Suprapubic skin (tissue), 4 donors: Measurements from ENCODE around the gene APEX1. TPM values are rescaled to one million over a fixed set of nuclear protein-coding genes. Genes with fewer than 3 reads are reported as not detected.

ENCODE experiments used
- DNase-seq, 2 donors: peaks; one replicate each; pipeline ENCODE4 v3.0.0-alpha.2; 2019; ENCODE audit warnings: low spot score in 2 of 2
- H3K27ac ChIP-seq: fragments of 200-600 bp; sonication (generic); one replicate; pipeline ENCODE4 v1.5.1; 2019
- H3K27me3 ChIP-seq: fragments of 200-600 bp; sonication (generic); one replicate; pipeline ENCODE4 v1.5.1; 2019
- H3K36me3 ChIP-seq: fragments of 200-600 bp; sonication (generic); one replicate; pipeline ENCODE4 v1.5.1; 2019
- H3K4me1 ChIP-seq: fragments of 200-600 bp; sonication (generic); one replicate; pipeline ENCODE4 v1.5.1; 2019
- H3K4me3 ChIP-seq: fragments of 200-600 bp; sonication (generic); one replicate; pipeline ENCODE4 v1.5.1; 2019; ENCODE audit warnings: mild to moderate bottlenecking
- H3K9me3 ChIP-seq: fragments of 200-600 bp; sonication (generic); one replicate; pipeline ENCODE4 v1.5.1; 2019
- CTCF ChIP-seq, 2 donors: fragments of 200-600 bp in 1 of 2; fragments of 450-650 bp in 1 of 2; sonication (generic) in 1 of 2; IDR thresholded peaks; one replicate each; pipeline ENCODE4 v1.5.1; 2016 to 2019; ENCODE audit warnings: antibody characterized with exemption in 2 of 2, mild to moderate bottlenecking in 1 of 2, moderate library complexity in 1 of 2
- EP300 ChIP-seq: sonication (generic); formaldehyde crosslinking; IDR thresholded peaks from one replicate; pipeline ENCODE4 v1.6.1; 2017; ENCODE audit warnings: antibody characterized with exemption
- POLR2A ChIP-seq, 2 donors: fragments of 450-650 bp; IDR thresholded peaks; one replicate each; pipeline ENCODE4 v1.6.1; 2017; ENCODE audit warnings: antibody characterized with exemption in 2 of 2, mild to moderate bottlenecking in 2 of 2, moderate library complexity in 2 of 2
- POLR2AphosphoS5 ChIP-seq, 3 donors: sonication (generic); formaldehyde crosslinking; IDR thresholded peaks; one replicate each; pipeline ENCODE4 v1.6.1; 2017; ENCODE audit warnings: antibody characterized with exemption in 3 of 3
- WGBS: methylation state at CpG from one replicate; pipeline ENCODE4 v1.1.5; 2018; 5-methylcytosine and 5-hydroxymethylcytosine counted together
- total RNA-seq, 4 donors: library from RNA; depleted of rRNA; stranded (reverse); fragments of >200 nt; gene quantifications; one replicate each; pipeline ENCODE4 v1.1.0, GENCODE V29; 2016

The APEX1 gene
- total RNA-seq, 4 donors from 2014 or later = 119 to 133 (median 129) TPM

DNA sequence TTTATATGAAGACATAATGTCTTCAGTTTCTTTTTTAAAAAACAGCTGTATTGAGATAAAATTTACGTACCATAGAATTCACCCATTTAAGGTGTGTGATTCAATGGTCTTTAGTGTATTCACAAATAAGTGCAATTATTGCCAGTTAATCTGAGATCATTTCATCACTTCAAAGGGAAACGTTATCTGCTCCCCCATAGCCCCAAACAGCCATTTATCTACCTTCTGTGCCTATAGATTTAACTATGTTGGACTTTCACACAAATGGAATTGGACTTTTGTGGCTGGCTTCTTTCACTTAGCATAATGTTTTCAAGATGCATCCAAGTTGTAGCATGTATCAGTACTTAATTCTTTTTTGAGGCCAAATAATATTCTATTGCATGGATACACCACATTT, 23.9 kb downstream of the APEX1 start:
- H3K27ac ChIP-seq = no peak overlapping the region
- TF ChIP-seq POLR2AphosphoS5 (IDR thresholded peaks at IDR 0.05) = no peak
- no peak for TF ChIP-seq CTCF (IDR thresholded peaks at IDR 0.05)
- TF ChIP-seq POLR2A (IDR thresholded peaks at IDR 0.05) = no peak
- no peak for TF ChIP-seq EP300
- no peak for DNase-seq
- peaks cover 15% of the 10 kb centered on the region for H3K4me1 ChIP-seq
- WGBS = 91% methylated on average over 2 of the region's 2 CpGs
- no peak overlapping the region for H3K4me3 ChIP-seq
- H3K36me3 ChIP-seq = peaks cover 38% of the 10 kb centered on the region
- no peaks in the 10 kb centered on the region for H3K9me3 ChIP-seq
- no peaks in the 10 kb centered on the region for H3K27me3 ChIP-seq

- TF ChIP-seq EP300 (no peak), CTCF (IDR thresholded peaks at IDR 0.05) (no peak), POLR2A (IDR thresholded peaks at IDR 0.05) (no peak), POLR2AphosphoS5 (IDR thresholded peaks at IDR 0.05) (no peak)
- no peaks in the 10 kb centered on the region for H3K27me3 ChIP-seq
- H3K36me3 ChIP-seq = peaks cover 4% of the 10 kb centered on the region
- WGBS = 94% methylated on average over 5 of the region's 5 CpGs
- no peak for DNase-seq
- no peaks in the 10 kb centered on the region for H3K9me3 ChIP-seq
- no peak overlapping the region for H3K4me3 ChIP-seq
- no peak overlapping the region for H3K27ac ChIP-seq
- peaks cover 3% of the 10 kb centered on the region for H3K4me1 ChIP-seq
Observed at GRCh38 chr14:20482382-20482781, 27.4 kb downstream of the APEX1 start.

DNA sequence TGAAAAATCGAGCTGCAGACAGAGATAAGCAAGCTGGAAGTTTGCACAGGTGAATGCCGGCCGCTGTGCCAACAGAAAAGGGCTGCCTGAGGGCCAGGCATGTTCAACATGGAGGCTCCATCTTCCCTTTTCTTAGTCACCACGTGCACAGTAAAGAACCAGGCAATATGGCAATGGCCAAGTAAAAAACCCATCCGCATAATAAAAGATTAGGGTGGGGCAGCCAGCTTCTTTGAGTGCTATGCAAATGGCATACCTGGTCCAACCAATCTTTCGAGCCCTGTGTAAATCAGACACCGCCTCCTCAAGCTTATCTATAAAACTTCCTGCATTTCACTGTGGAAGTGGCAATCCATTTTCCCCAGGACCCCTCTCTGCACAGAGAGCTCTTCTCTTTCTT, 30.9 kb downstream of the APEX1 start:
- H3K27ac ChIP-seq = no peak overlapping the region
- no peak overlapping the region for H3K4me3 ChIP-seq
- no peaks in the 10 kb centered on the region for H3K36me3 ChIP-seq
- DNase-seq = no peak
- H3K27me3 ChIP-seq = no peaks in the 10 kb centered on the region
- no peaks in the 10 kb centered on the region for H3K9me3 ChIP-seq
- TF ChIP-seq CTCF (IDR thresholded peaks at IDR 0.05) = no peak
- TF ChIP-seq EP300 = no peak
- TF ChIP-seq POLR2A (IDR thresholded peaks at IDR 0.05) = no peak
- TF ChIP-seq POLR2AphosphoS5 (IDR thresholded peaks at IDR 0.05) = no peak
- WGBS = 48% methylated on average over 7 of the region's 7 CpGs
- H3K4me1 ChIP-seq = peaks cover 16% of the 10 kb centered on the region

DNA sequence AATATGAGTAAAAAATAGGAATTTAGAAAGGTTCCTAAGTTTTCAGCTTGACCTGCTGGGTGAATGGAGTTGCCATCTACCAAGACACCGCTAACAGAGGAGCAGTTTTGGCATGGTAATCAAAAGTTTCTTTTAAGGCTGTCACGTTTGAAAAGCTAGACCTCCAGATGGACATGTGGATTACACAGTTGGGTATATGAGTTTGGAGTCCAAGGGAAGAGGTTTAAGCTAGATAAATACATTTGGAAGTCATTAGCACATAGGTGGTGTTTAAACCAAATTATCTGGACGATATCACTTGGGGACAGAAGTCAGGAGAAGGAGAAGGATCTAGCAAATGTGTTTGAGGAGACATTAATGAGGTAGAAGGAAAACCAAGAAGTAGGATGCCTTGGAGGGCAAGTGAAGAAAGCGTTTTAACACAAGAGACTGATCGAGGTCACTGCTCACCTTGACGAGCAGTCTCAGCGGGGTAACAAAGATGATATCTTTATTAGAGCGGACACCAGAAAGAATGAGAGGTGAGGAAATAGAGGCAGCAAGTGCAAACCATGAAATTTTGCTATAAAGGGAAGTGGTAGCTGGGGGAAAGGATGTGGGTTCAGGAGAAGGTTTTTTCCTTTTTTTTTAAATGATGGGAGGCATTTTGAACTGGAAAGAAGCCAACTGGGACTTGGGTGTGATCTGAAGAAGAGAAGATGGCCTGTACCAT, 31.8 kb downstream of the APEX1 start:
- Histone ChIP-seq H3K4me1 (peaks cover 16% of the 10 kb centered on the region), H3K27me3 (no peaks in the 10 kb centered on the region), H3K9me3 (no peaks in the 10 kb centered on the region), H3K36me3 (no peaks in the 10 kb centered on the region), H3K4me3 (no peak overlapping the region), H3K27ac (no peak overlapping the region)
- TF ChIP-seq EP300 (no peak), POLR2A (IDR thresholded peaks at IDR 0.05) (no peak), POLR2AphosphoS5 (IDR thresholded peaks at IDR 0.05) (no peak), CTCF (IDR thresholded peaks at IDR 0.05) (no peak)
- WGBS = 74% methylated on average over 8 of the region's 8 CpGs
- DNase-seq = no peak

GRCh38 chr14:20487396-20487725, 32.3 kb downstream of the APEX1 start:
- H3K4me3 ChIP-seq = no peak overlapping the region
- peaks cover 16% of the 10 kb centered on the region for H3K4me1 ChIP-seq
- no peaks in the 10 kb centered on the region for H3K27me3 ChIP-seq
- no peak for TF ChIP-seq POLR2AphosphoS5 (IDR thresholded peaks at IDR 0.05)
- no peak for TF ChIP-seq EP300
- no peak for TF ChIP-seq CTCF (IDR thresholded peaks at IDR 0.05)
- no peak for TF ChIP-seq POLR2A (IDR thresholded peaks at IDR 0.05)
- DNase-seq = no peak
- no peaks in the 10 kb centered on the region for H3K36me3 ChIP-seq
- no peak overlapping the region for H3K27ac ChIP-seq
- no peaks in the 10 kb centered on the region for H3K9me3 ChIP-seq
